ENCODE results near the gene KIAA1217.
A peak's percentile ranks its signal among the peaks of the same experiment; 100 is the strongest.

KIAA1217 gene

GRCh38 chr10:24455447-24455846 is 246.5 kb downstream of the KIAA1217 start:
- DNase-seq = no peak
- H3K27ac Mint-ChIP-seq = no peak overlapping the region
- H3K4me1 Mint-ChIP-seq (ENCODE audit: low read depth in 2 of 2) = peaks cover 0 to 6% of the 10 kb centered on the region in 2 donors
- ATAC-seq (replicated peaks) = no peak
- peaks cover 21 to 58% of the 10 kb centered on the region in 2 donors for H3K27me3 Mint-ChIP-seq
- H3K4me3 Mint-ChIP-seq = no peak overlapping the region
- H3K9me3 Mint-ChIP-seq = no peaks in the 10 kb centered on the region
- H3K36me3 Mint-ChIP-seq (ENCODE audit: insufficient read depth) = no peaks in the 10 kb centered on the region

- peaks cover 21 to 53% of the 10 kb centered on the region in 2 donors for H3K27me3 Mint-ChIP-seq
- ATAC-seq (replicated peaks) (no peak), DNase-seq (no peak)
- no peaks in the 10 kb centered on the region for H3K36me3 Mint-ChIP-seq (ENCODE audit: insufficient read depth)
- no peaks in the 10 kb centered on the region for H3K9me3 Mint-ChIP-seq
- peaks cover 0 to 4% of the 10 kb centered on the region in 2 donors for H3K4me1 Mint-ChIP-seq (ENCODE audit: low read depth in 2 of 2)
- H3K4me3 Mint-ChIP-seq = no peak overlapping the region
- no peak overlapping the region for H3K27ac Mint-ChIP-seq
These were observed 247.4 kb downstream of the KIAA1217 start for GRCh38 chr10:24456322-24456721.

GRCh38 chr10:24457661-24458318 is 248.9 kb downstream of the KIAA1217 start:
- Mint-ChIP-seq H3K9me3 (no peaks in the 10 kb centered on the region), H3K27ac (no peak overlapping the region), H3K27me3 (peaks cover 21 to 45% of the 10 kb centered on the region in 2 donors), H3K4me1 (ENCODE audit: low read depth in 2 of 2) (peaks cover 0 to 1% of the 10 kb centered on the region in 2 donors), H3K4me3 (no peak overlapping the region), H3K36me3 (ENCODE audit: insufficient read depth) (no peaks in the 10 kb centered on the region)
- DNase-seq (no peak), ATAC-seq (replicated peaks) (no peak)

- no peak for DNase-seq
- H3K27ac Mint-ChIP-seq = no peak overlapping the region
- no peak overlapping the region for H3K4me3 Mint-ChIP-seq
- peaks cover 0 to 17% of the 10 kb centered on the region in 2 donors for H3K4me1 Mint-ChIP-seq (ENCODE audit: low read depth in 2 of 2)
- H3K36me3 Mint-ChIP-seq (ENCODE audit: insufficient read depth) = no peaks in the 10 kb centered on the region
- no peaks in the 10 kb centered on the region for H3K9me3 Mint-ChIP-seq
- no peak for ATAC-seq (replicated peaks)
- peaks cover 21 to 33% of the 10 kb centered on the region in 2 donors for H3K27me3 Mint-ChIP-seq
These were observed 250.9 kb downstream of the KIAA1217 start for GRCh38 chr10:24459836-24460235.

- Mint-ChIP-seq H3K36me3 (ENCODE audit: insufficient read depth) (no peaks in the 10 kb centered on the region), H3K27ac (no peak overlapping the region), H3K4me1 (ENCODE audit: low read depth in 2 of 2) (peaks cover 0 to 18% of the 10 kb centered on the region in 2 donors), H3K4me3 (no peak overlapping the region), H3K9me3 (no peaks in the 10 kb centered on the region), H3K27me3 (peaks cover 16 to 20% of the 10 kb centered on the region in 2 donors)
- ATAC-seq (replicated peaks) (no peak), DNase-seq (no peak)
These were observed 253.4 kb downstream of the KIAA1217 start for GRCh38 chr10:24462291-24462813.

- H3K36me3 Mint-ChIP-seq (ENCODE audit: insufficient read depth) = no peaks in the 10 kb centered on the region
- peaks cover 11 to 16% of the 10 kb centered on the region in 2 donors for H3K27me3 Mint-ChIP-seq
- peaks cover 0 to 18% of the 10 kb centered on the region in 2 donors for H3K4me1 Mint-ChIP-seq (ENCODE audit: low read depth in 2 of 2)
- peak overlapping the region in 1 of 2 donors; percentile 32 for H3K27ac Mint-ChIP-seq
- H3K9me3 Mint-ChIP-seq = no peaks in the 10 kb centered on the region
- DNase-seq (no peak), ATAC-seq (replicated peaks) (no peak)
- no peak overlapping the region for H3K4me3 Mint-ChIP-seq
These were observed 254.1 kb downstream of the KIAA1217 start for GRCh38 chr10:24462889-24463552.

- no peaks in the 10 kb centered on the region for H3K36me3 Mint-ChIP-seq (ENCODE audit: insufficient read depth)
- peaks cover 0 to 18% of the 10 kb centered on the region in 2 donors for H3K4me1 Mint-ChIP-seq (ENCODE audit: low read depth in 2 of 2)
- no peaks in the 10 kb centered on the region for H3K9me3 Mint-ChIP-seq
- ATAC-seq (replicated peaks) (peak; percentile 31), DNase-seq (no peak)
- peak overlapping the region; percentile 68 to 72 for H3K4me3 Mint-ChIP-seq
- H3K27me3 Mint-ChIP-seq = peaks cover 6 to 8% of the 10 kb centered on the region in 2 donors
- peak overlapping the region; percentile 15 to 32 for H3K27ac Mint-ChIP-seq
These were observed 254.9 kb downstream of the KIAA1217 start for GRCh38 chr10:24463611-24464426.

GRCh38 chr10:24465124-24465874 is 256.4 kb downstream of the KIAA1217 start:
- no peak overlapping the region for H3K27ac Mint-ChIP-seq
- ATAC-seq (replicated peaks) = no peak

GRCh38 chr10:24465891-24466818 is 257.2 kb downstream of the KIAA1217 start:
- Mint-ChIP-seq H3K4me1 (ENCODE audit: low read depth in 2 of 2) (peaks cover 0 to 18% of the 10 kb centered on the region in 2 donors), H3K36me3 (ENCODE audit: insufficient read depth) (no peaks in the 10 kb centered on the region), H3K27me3 (peaks cover 4 to 6% of the 10 kb centered on the region in 2 donors), H3K4me3 (no peak overlapping the region), H3K9me3 (no peaks in the 10 kb centered on the region), H3K27ac (peak overlapping the region in 1 of 2 donors; percentile 26)
- ATAC-seq (replicated peaks) (peak; percentile 59), DNase-seq (no peak)

More at GRCh38 chr10:24465124-24465874, 256.4 kb downstream of the KIAA1217 start:
- Mint-ChIP-seq H3K9me3 (no peaks in the 10 kb centered on the region), H3K4me3 (no peak overlapping the region), H3K27me3 (peaks cover 0 to 3% of the 10 kb centered on the region in 2 donors), H3K36me3 (ENCODE audit: insufficient read depth) (no peaks in the 10 kb centered on the region), H3K4me1 (ENCODE audit: low read depth in 2 of 2) (peaks cover 0 to 18% of the 10 kb centered on the region in 2 donors)
- DNase-seq = no peak

- no peak for DNase-seq
- Mint-ChIP-seq H3K4me3 (no peak overlapping the region), H3K4me1 (ENCODE audit: low read depth in 2 of 2) (peaks cover 0 to 18% of the 10 kb centered on the region in 2 donors), H3K27ac (no peak overlapping the region), H3K9me3 (no peaks in the 10 kb centered on the region), H3K36me3 (ENCODE audit: insufficient read depth) (no peaks in the 10 kb centered on the region), H3K27me3 (peaks cover 6 to 8% of the 10 kb centered on the region in 2 donors)
- ATAC-seq (replicated peaks) = no peak
These were observed 258.2 kb downstream of the KIAA1217 start for GRCh38 chr10:24467136-24467535.

- no peak overlapping the region for H3K27ac Mint-ChIP-seq
- H3K9me3 Mint-ChIP-seq = peaks cover 0 to under 1% of the 10 kb centered on the region in 2 donors
- DNase-seq = no peak
- peaks cover 8 to 13% of the 10 kb centered on the region in 2 donors for H3K27me3 Mint-ChIP-seq
- no peak for ATAC-seq (replicated peaks)
- H3K36me3 Mint-ChIP-seq (ENCODE audit: insufficient read depth) = no peaks in the 10 kb centered on the region
- H3K4me3 Mint-ChIP-seq = no peak overlapping the region
- H3K4me1 Mint-ChIP-seq (ENCODE audit: low read depth in 2 of 2) = peaks cover 0 to 18% of the 10 kb centered on the region in 2 donors
These were observed 258.7 kb downstream of the KIAA1217 start for GRCh38 chr10:24467605-24468004.

GRCh38 chr10:24468281-24468751 is 259.4 kb downstream of the KIAA1217 start:
- Mint-ChIP-seq H3K27ac (no peak overlapping the region), H3K36me3 (ENCODE audit: insufficient read depth) (no peaks in the 10 kb centered on the region), H3K4me1 (ENCODE audit: low read depth in 2 of 2) (peaks cover 0 to 15% of the 10 kb centered on the region in 2 donors), H3K9me3 (peaks cover 0 to 7% of the 10 kb centered on the region in 2 donors), H3K27me3 (peaks cover 15 to 20% of the 10 kb centered on the region in 2 donors), H3K4me3 (no peak overlapping the region)
- ATAC-seq (replicated peaks) (no peak), DNase-seq (no peak)
